Astrocyte (in vitro differentiated cells and primary cell): Measurements from ENCODE around the gene ANKRD44.

ENCODE experiments used
- CTCF ChIP-seq: IDR thresholded peaks from 2 replicates; pipeline ENCODE4 v1.5.1; 2011; ENCODE audit warnings: low read depth, mild to moderate bottlenecking, inconsistent platforms, low read length, moderate library complexity; ENCODE audit not compliant: insufficient read depth
- EZH2 ChIP-seq: IDR thresholded peaks from 2 replicates; pipeline ENCODE4 v1.6.1; 2012; ENCODE audit warnings: mild to moderate bottlenecking, low read length, inconsistent platforms; ENCODE audit not compliant: insufficient read depth

- TF ChIP-seq CTCF (no peak), EZH2 (no peak)
These were observed 104.9 kb downstream of the ANKRD44 start for GRCh38 chr2:197205585-197206215.
